ENCODE measurements around the gene CUL4B.
"Not testable (repeated sequence)": the region's sequence is repeated elsewhere in the genome, so short reads cannot be mapped to it uniquely, and the experiment has no call there.

The CUL4B gene

GRCh38 chrX:120534413-120535205, 26.2 kb downstream of the CUL4B start:
- Histone ChIP-seq H3K9me3 (ENCODE audit: control insufficient read depth, low read length) (no peaks in the 10 kb centered on the region), H3K4me1 (ENCODE audit: control insufficient read depth, insufficient read depth, low read length) (no peaks in the 10 kb centered on the region), H3K27me3 (ENCODE audit: control insufficient read depth, insufficient read depth, low read length, poor library complexity, severe bottlenecking) (no peaks in the 10 kb centered on the region), H3K36me3 (ENCODE audit: control insufficient read depth, insufficient read depth, low read length) (no peaks in the 10 kb centered on the region), H3K4me3 (ENCODE audit: insufficient read depth, low read depth, low read length) (no peak overlapping the region), H3K27ac (ENCODE audit: insufficient read depth, low read depth, low read length, poor library complexity, severe bottlenecking) (no peak overlapping the region)
- 84 to 96% methylated on average over 2 to 3 of the region's 3 CpGs for WGBS, 2 experiments

DNA sequence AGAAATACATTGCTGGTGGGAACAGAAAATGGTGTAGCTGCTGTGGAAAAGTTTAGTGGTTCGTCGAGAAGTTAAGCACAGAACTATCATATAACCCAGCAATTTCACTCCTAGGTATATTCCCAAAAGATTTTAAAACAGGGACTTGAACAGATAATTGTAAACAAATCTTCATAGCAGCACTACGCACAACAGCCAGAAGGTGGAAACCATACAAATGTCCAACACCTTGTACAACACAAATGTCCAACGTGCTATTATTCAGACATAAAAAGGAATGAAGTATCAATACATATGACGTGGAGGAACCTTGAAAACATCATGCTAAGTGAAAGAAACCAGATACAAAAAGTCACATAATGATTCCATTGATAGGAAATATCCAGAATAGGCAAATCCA, 37.9 kb downstream of the CUL4B start:
- no peaks in the 10 kb centered on the region for H3K9me3 ChIP-seq (ENCODE audit: control insufficient read depth, low read length)
- H3K4me1 ChIP-seq (ENCODE audit: control insufficient read depth, insufficient read depth, low read length): no peaks in the 10 kb centered on the region
- H3K27me3 ChIP-seq (ENCODE audit: control insufficient read depth, insufficient read depth, low read length, poor library complexity, severe bottlenecking): no peaks in the 10 kb centered on the region
- H3K4me3 ChIP-seq (ENCODE audit: insufficient read depth, low read depth, low read length): no peak overlapping the region
- peaks cover 4% of the 10 kb centered on the region for H3K36me3 ChIP-seq (ENCODE audit: control insufficient read depth, insufficient read depth, low read length)
- H3K27ac ChIP-seq (ENCODE audit: insufficient read depth, low read depth, low read length, poor library complexity, severe bottlenecking): no peak overlapping the region
- WGBS, 2 experiments: 95% methylated on average over 4 of the region's 5 CpGs; no CpG with 5 or more reads in 1 of the 2 experiments

- Histone ChIP-seq H3K27me3 (ENCODE audit: control insufficient read depth, insufficient read depth, low read length, poor library complexity, severe bottlenecking) (no peaks in the 10 kb centered on the region), H3K27ac (ENCODE audit: insufficient read depth, low read depth, low read length, poor library complexity, severe bottlenecking) (no peak overlapping the region), H3K9me3 (ENCODE audit: control insufficient read depth, low read length) (no peaks in the 10 kb centered on the region), H3K4me3 (ENCODE audit: insufficient read depth, low read depth, low read length) (no peak overlapping the region), H3K36me3 (ENCODE audit: control insufficient read depth, insufficient read depth, low read length) (no peaks in the 10 kb centered on the region), H3K4me1 (ENCODE audit: control insufficient read depth, insufficient read depth, low read length) (no peaks in the 10 kb centered on the region)
- WGBS, 2 experiments: 93 to 95% methylated on average over 2 to 3 of the region's 3 CpGs
Observed at GRCh38 chrX:120517936-120518335, 42.8 kb downstream of the CUL4B start.

DNA sequence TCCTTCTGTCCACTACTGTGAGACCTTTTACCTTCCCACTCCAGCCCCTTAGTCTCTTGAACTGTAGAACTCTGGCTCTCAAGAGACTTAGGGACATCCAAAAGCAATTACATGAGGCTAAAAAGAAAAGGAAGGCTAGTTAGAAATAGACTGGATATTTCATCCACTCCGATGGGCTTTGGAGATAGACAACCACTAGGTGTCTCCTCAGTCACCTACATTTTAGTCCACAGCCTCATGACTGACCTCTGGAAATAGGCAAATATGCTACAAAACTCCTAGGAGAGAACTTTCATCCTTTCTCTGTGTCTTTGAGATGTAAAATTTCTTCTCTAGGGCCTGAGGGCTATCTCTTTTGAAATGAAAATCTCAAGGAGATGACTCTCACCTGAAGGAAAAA, 46.5 kb downstream of the CUL4B start:
- no peak overlapping the region for H3K4me3 ChIP-seq (ENCODE audit: insufficient read depth, low read depth, low read length)
- H3K27me3 ChIP-seq (ENCODE audit: control insufficient read depth, insufficient read depth, low read length, poor library complexity, severe bottlenecking): no peaks in the 10 kb centered on the region
- H3K36me3 ChIP-seq (ENCODE audit: control insufficient read depth, insufficient read depth, low read length): no peaks in the 10 kb centered on the region
- H3K27ac ChIP-seq (ENCODE audit: insufficient read depth, low read depth, low read length, poor library complexity, severe bottlenecking): no peak overlapping the region
- 0 to 30% methylated on average over 1 of the region's 1 CpG for WGBS, 2 experiments
- H3K4me1 ChIP-seq (ENCODE audit: control insufficient read depth, insufficient read depth, low read length): no peaks in the 10 kb centered on the region
- no peaks in the 10 kb centered on the region for H3K9me3 ChIP-seq (ENCODE audit: control insufficient read depth, low read length)

- 86 to 100% methylated on average over 2 of the region's 2 CpGs for WGBS, 2 experiments
- Histone ChIP-seq H3K4me3 (ENCODE audit: insufficient read depth, low read depth, low read length) (no peak overlapping the region), H3K27ac (ENCODE audit: insufficient read depth, low read depth, low read length, poor library complexity, severe bottlenecking) (no peak overlapping the region), H3K4me1 (ENCODE audit: control insufficient read depth, insufficient read depth, low read length) (no peaks in the 10 kb centered on the region), H3K9me3 (ENCODE audit: control insufficient read depth, low read length) (no peaks in the 10 kb centered on the region), H3K36me3 (ENCODE audit: control insufficient read depth, insufficient read depth, low read length) (no peaks in the 10 kb centered on the region), H3K27me3 (ENCODE audit: control insufficient read depth, insufficient read depth, low read length, poor library complexity, severe bottlenecking) (no peaks in the 10 kb centered on the region)
Observed at GRCh38 chrX:120512627-120513026, 48.1 kb downstream of the CUL4B start.

DNA sequence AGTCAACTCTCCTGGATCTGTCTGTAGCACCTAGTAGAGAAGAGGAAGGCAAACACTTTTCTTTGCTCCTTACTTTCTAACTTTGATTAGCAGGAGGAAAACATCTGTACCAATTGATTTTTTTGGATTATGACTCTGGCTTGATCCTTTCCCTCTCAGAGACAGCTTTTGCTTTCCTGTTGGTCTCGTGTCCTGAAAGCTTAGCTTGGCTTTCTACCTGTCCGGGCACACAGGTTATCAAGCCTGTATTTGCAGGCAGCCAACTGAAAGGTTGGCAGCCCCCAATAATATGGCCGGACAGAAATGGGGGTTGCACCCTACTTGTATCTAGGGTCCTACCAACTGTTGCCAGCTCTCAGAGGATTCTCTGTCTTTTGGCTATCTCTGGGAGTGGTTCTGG, 48.5 kb downstream of the CUL4B start:
- H3K9me3 ChIP-seq (ENCODE audit: control insufficient read depth, low read length): no peaks in the 10 kb centered on the region
- H3K27ac ChIP-seq (ENCODE audit: insufficient read depth, low read depth, low read length, poor library complexity, severe bottlenecking): no peak overlapping the region
- H3K4me1 ChIP-seq (ENCODE audit: control insufficient read depth, insufficient read depth, low read length): no peaks in the 10 kb centered on the region
- no peak overlapping the region for H3K4me3 ChIP-seq (ENCODE audit: insufficient read depth, low read depth, low read length)
- no peaks in the 10 kb centered on the region for H3K36me3 ChIP-seq (ENCODE audit: control insufficient read depth, insufficient read depth, low read length)
- 95 to 98% methylated on average over 3 of the region's 3 CpGs for WGBS, 2 experiments
- no peaks in the 10 kb centered on the region for H3K27me3 ChIP-seq (ENCODE audit: control insufficient read depth, insufficient read depth, low read length, poor library complexity, severe bottlenecking)

- no peaks in the 10 kb centered on the region for H3K9me3 ChIP-seq (ENCODE audit: control insufficient read depth, low read length)
- H3K36me3 ChIP-seq (ENCODE audit: control insufficient read depth, insufficient read depth, low read length): no peaks in the 10 kb centered on the region
- H3K4me3 ChIP-seq (ENCODE audit: insufficient read depth, low read depth, low read length): no peak overlapping the region
- no peaks in the 10 kb centered on the region for H3K27me3 ChIP-seq (ENCODE audit: control insufficient read depth, insufficient read depth, low read length, poor library complexity, severe bottlenecking)
- H3K27ac ChIP-seq (ENCODE audit: insufficient read depth, low read depth, low read length, poor library complexity, severe bottlenecking): no peak overlapping the region
- H3K4me1 ChIP-seq (ENCODE audit: control insufficient read depth, insufficient read depth, low read length): no peaks in the 10 kb centered on the region
- 93 to 100% methylated on average over 1 of the region's 1 CpG for WGBS, 2 experiments
Observed at GRCh38 chrX:120504569-120504968, 56.2 kb downstream of the CUL4B start.

- 88 to 93% methylated on average over 4 of the region's 4 CpGs for WGBS, 2 experiments
- Histone ChIP-seq H3K4me3 (ENCODE audit: insufficient read depth, low read depth, low read length) (no peak overlapping the region), H3K9me3 (ENCODE audit: control insufficient read depth, low read length) (no peaks in the 10 kb centered on the region), H3K27me3 (ENCODE audit: control insufficient read depth, insufficient read depth, low read length, poor library complexity, severe bottlenecking) (no peaks in the 10 kb centered on the region), H3K36me3 (ENCODE audit: control insufficient read depth, insufficient read depth, low read length) (no peaks in the 10 kb centered on the region), H3K4me1 (ENCODE audit: control insufficient read depth, insufficient read depth, low read length) (no peaks in the 10 kb centered on the region), H3K27ac (ENCODE audit: insufficient read depth, low read depth, low read length, poor library complexity, severe bottlenecking) (no peak overlapping the region)
Observed at GRCh38 chrX:120499301-120500072, 61.3 kb downstream of the CUL4B start.

GRCh38 chrX:120490119-120490518, 70.6 kb downstream of the CUL4B start:
- H3K4me1 ChIP-seq (ENCODE audit: control insufficient read depth, insufficient read depth, low read length); H3K36me3 ChIP-seq (ENCODE audit: control insufficient read depth, insufficient read depth, low read length); H3K4me3 ChIP-seq (ENCODE audit: insufficient read depth, low read depth, low read length); H3K9me3 ChIP-seq (ENCODE audit: control insufficient read depth, low read length); H3K27ac ChIP-seq (ENCODE audit: insufficient read depth, low read depth, low read length, poor library complexity, severe bottlenecking); H3K27me3 ChIP-seq (ENCODE audit: control insufficient read depth, insufficient read depth, low read length, poor library complexity, severe bottlenecking): not testable (repeated sequence)
- 100% methylated on average over 2 of the region's 2 CpGs for WGBS, 2 experiments

- no peak overlapping the region for H3K4me3 ChIP-seq (ENCODE audit: insufficient read depth, low read depth, low read length)
- WGBS, 2 experiments: 56 to 81% methylated on average over 6 to 7 of the region's 9 CpGs
- no peaks in the 10 kb centered on the region for H3K4me1 ChIP-seq (ENCODE audit: control insufficient read depth, insufficient read depth, low read length)
- no peak overlapping the region for H3K27ac ChIP-seq (ENCODE audit: insufficient read depth, low read depth, low read length, poor library complexity, severe bottlenecking)
- no peaks in the 10 kb centered on the region for H3K9me3 ChIP-seq (ENCODE audit: control insufficient read depth, low read length)
- H3K27me3 ChIP-seq (ENCODE audit: control insufficient read depth, insufficient read depth, low read length, poor library complexity, severe bottlenecking): no peaks in the 10 kb centered on the region
- no peaks in the 10 kb centered on the region for H3K36me3 ChIP-seq (ENCODE audit: control insufficient read depth, insufficient read depth, low read length)
Observed at GRCh38 chrX:120486786-120487185, 74.0 kb downstream of the CUL4B start.
